Renal pelvis (tissue), 4 donors: ENCODE measurements around the gene RAP1GAP2. TPM values are rescaled to one million over a fixed set of nuclear protein-coding genes. Genes with fewer than 3 reads are reported as not detected.

ENCODE experiments used
- DNase-seq: peaks from one replicate; pipeline ENCODE4 v3.0.0-alpha.2; 2013
- polyA plus RNA-seq, 3 donors: library from polyadenylated mRNA; unstranded; fragments of 120-200 nt; gene quantifications; one replicate each; pipeline ENCODE4 v1.2.1, GENCODE V29; 2013; ENCODE audit not compliant: insufficient read length in 3 of 3

RAP1GAP2 gene
- polyA plus RNA-seq, 3 donors = 26.3 to 33.3 (median 27.0) TPM

DNA sequence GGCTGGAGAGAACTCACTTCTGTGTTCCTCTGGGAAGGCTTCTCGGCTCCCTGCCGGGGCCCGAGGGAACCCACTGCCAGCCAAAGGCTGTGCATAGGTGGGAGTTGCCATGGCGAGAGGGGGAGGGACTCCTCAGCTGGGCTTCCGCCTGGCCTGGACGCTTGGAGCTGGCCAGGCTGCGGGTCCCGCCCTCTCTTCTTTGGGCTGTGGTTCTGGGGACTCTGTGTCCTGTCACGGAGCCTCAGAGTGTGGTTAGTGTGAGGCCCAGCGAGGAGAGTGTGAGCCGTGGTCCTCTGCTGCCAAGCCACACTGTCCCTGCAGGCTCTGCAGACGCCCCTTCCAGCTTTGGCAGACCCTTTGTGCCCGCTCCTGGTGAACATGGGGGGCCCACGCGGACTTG, 144.1 kb downstream of the RAP1GAP2 start:
- no peak for DNase-seq

DNA sequence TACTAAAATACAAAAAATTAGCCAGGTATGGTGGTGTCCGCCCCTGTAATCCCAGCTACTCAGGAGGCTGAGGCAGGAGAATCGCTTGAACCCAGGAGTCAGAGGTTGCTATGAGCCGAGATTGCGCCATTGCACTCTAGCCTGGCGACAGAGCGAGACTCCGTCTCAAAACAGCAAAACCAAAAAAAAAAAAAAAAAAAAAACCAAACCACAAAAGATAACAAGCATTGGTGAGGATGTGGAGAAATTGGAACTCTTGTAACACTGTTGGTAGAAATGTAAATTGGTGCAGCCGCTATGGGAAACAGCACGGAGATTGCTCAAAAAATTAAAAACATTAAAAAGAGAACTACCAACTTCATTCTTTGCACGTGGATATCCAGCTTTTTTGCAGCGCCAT, 147.7 kb downstream of the RAP1GAP2 start:
- no peak for DNase-seq

DNA sequence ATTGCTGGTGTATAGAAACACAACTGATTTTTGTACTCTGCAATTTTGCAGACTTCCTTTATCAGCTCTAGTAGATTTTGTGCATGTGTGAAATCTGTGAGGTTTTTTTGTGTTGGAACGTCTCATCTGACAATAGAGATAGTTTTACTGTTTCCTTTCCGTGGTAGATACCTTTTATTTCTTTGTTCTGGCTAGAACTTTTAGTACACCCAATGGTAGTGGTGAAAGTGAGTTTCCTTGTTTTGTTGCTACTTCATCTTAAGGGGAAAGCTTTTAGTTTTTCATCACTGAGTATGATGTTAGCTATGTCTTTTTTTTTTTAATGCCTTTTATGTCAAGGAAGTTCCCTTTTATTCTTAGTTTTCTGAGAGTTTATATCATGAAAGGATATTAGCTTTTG, 149.1 kb downstream of the RAP1GAP2 start:
- DNase-seq = no peak

DNA sequence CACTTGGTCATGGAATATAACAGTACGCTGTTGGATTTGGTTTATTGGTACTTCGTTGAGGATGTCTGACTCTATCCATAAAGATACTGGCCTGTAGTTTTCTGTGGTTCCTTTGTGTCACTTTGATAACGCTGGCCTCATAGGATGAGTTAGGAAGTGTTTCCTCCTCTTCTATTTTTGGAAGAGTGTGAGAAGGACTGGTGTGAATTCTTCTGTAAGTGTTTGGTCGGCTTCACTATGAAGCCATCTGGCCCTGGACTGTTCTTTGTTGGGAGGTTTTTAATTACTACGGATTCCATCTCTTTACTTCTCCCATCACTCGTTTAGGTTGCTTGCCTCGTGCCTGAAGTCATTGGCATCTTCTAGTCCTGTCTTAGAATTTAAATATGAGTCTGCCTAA, 149.9 kb downstream of the RAP1GAP2 start:
- no peak for DNase-seq

DNA sequence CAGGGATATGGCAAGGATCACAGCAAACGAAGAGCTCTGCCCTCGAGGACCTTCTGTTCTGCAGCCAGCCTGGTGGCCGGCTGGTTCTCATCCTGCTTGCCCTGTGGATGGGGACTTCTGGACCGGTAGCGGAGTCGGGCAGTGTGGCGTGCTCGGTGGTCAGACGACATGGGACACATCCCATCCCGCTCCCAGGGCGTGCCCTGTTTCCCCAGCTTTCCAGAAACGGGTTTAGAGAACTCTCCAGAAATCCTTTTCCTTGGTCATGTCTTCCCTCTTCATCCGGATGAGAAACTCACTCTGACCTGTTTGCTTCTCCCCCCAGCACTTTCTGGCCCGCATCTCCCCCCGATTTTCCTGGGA, 151.3 kb downstream of the RAP1GAP2 start:
- DNase-seq = no peak

DNA sequence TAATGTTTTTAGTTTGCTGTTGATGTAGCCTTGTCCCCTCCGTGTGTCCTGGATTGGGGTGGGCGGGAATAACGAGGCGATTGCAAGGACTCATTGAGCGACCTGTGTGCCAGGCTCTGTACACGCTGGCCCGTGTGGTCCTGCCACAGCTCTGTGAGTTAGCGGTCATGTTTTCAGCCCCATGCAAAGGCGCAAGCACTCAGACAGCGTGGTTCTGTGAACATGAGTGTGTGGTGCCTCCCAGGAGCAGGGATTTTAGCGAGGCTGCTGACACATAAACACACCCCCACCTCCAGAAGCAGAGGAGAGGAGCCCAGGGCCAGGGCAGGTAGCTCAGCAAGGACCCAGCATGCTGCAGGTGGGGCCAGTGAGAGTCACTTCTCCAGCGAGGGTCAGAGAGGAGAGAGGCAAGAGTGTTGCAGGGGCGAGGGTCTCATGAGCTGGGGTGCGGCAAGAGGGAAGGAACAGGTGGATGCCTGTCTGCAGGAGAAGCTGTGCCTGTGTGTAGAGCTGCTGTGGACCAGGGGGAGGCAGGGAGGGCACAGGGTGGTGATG, 151.8 kb downstream of the RAP1GAP2 start:
- no peak for DNase-seq

DNA sequence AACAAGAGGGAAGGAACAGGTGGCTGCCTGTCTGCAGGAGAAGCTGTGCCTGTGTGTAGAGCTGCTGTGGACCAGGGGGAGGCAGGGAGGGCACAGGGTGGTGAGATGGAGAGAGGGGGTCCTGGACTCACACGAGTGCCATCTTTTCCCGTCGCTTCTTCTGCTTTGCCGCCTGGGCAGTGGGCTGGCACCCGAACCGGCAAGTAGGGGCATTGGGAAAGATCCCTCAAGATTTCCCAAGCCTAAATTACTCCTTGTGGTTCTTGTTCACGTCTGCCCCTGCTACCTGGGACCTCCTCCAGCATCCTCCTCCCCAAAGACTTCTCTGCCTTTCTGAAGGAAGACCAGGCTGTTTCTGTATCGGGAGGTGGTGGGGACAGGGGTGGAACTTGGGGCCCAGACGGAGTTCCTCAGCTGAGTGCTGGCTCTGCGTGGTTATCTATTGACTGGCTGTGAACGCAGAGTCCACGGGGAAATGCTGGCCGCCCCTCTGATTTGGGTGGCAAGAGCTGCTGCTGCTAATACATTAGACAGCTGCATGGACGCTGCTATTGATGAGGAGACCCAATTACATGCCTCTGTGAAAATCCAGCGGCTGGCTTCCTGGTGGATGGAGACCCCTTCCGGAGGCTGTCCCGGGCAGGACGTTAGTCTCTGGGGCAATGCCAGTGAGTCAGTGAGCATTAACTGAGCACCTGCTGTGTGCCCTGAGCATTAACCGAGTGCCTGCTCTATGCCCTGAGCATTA, 152.7 kb downstream of the RAP1GAP2 start:
- no peak for DNase-seq

DNA sequence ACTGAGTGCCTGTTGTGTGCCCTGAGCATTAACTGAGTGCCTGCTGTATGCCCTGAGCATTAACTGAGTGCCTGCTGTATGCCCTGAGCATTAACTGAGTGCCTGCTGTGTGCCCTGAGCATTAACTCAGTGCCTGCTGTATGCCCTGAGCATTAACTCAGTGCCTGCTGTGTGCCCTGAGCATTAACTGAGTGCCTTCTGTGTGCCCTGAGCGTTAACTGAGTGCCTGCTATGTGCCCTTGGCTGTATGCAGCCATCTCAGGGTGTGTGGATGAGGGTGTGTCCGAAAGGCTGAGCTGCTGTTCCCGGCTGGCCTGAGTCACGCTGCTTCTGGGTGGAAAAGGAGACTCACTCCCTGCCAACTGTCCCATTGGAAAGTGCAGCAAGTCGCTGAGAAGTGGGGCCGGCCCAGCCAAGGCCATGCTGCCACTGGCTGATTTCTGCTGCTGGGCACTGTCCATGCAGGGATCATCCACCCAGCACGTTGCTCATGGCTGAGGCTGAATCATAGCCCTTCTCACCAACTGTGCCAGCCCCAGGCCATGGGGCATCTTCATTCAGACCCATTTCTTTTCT, 153.3 kb downstream of the RAP1GAP2 start:
- no peak for DNase-seq

DNA sequence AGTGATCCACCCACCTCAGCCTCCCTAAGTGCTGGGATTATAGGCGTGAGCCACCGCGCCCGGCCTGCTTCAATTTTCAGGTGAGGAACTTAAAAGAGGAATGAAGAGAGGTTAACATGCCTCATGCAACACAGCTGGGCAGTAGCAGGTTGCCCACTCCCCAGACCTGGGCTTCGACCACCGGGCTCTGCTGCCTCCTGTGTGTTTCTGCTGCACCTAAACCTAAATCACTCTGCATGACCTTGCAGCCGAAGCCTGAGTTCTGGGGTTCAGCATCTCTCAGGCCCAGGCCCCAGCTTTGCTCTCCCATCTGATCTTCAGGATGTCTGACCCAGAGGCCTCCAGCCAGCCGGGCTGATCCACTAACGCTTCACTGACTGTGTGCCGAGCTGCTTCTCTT, 154.6 kb downstream of the RAP1GAP2 start:
- DNase-seq = no peak

DNA sequence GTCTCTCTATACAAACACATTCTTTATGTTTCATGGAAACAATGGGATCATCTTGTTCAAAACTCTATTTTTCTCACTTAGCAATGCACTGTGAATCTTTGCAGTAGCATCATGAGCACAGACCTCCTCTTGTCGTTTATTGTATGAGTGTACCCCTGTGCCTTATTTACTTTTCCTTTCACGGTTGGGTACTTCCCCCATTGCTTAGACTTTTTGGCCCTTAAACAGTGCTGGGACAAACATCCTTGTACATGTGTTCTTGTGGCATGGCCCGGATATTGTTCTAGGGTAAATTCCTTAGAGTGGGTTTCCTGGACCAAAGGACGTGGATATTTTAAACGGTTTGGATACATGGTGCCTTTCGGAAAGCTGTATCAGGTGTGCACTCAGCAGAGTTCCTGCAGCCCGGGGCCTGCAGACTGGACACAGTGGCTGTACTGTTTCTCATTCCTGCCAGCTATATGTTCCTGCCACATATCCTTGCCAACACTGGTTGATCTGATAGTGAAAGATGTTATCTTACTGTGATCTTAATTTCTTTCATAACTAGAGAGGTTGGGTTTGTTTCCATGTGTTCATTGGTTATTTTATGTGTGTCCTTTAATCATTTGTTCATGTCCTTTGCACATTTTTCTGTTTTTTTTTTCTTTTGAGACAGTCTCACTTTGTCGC, 156.1 kb downstream of the RAP1GAP2 start:
- no peak for DNase-seq

DNA sequence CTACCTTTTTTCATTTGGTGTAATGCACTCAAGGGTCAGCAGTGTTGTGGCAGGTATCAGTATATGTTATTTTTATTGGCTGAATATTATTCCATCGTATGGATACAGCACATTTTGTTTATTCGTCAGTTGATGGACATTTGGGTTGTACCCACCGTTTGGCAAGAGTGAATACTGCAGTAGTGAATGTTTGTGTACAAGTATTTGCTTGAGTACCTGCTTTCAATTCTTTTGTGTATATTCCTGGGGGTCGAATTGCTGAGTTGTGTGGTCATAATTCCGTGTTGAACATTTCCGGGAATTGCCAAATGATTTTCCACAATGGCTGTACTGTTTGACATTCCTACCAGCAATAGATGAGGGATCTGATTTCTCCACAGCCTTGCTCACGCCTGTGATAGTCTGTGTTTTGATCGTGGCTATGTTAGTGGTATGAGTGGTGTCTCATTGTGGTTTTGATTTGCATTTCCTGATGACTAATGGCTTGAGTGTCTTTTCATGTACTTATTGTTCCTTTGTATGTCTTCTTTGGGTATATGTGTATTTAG, 158.7 kb downstream of the RAP1GAP2 start:
- no peak for DNase-seq

DNA sequence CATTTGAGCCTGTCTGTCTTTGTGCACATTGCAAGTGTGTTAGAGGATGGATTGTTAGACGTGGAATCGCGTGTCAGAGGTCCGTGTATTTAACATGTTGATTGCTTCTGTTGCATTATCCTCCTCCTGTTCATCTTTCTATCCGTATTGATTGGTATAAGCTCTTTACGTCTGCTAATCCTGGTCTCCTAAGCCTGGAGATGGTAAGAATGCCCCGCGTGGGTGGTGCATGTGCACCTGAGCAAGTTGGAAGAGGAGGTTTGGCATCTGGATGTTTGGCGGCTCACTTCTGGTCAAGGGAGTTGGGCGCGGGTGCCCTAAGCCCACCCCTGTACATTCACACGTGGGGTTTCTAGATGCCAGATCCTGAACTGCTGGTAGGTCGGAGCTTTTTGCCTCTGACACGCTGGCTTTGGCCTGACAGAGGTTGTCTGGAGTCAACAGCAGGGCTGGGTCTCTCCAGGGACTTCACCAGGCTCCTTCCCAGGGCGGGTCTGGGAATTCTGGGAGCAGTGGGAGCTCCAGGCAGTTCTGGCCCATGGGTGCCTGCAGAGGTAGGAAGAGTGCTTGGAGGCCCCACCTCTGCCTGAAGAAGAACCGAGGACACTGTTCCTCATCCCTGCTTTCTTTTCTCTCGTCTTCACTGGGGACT, 159.8 kb downstream of the RAP1GAP2 start:
- DNase-seq = no peak

DNA sequence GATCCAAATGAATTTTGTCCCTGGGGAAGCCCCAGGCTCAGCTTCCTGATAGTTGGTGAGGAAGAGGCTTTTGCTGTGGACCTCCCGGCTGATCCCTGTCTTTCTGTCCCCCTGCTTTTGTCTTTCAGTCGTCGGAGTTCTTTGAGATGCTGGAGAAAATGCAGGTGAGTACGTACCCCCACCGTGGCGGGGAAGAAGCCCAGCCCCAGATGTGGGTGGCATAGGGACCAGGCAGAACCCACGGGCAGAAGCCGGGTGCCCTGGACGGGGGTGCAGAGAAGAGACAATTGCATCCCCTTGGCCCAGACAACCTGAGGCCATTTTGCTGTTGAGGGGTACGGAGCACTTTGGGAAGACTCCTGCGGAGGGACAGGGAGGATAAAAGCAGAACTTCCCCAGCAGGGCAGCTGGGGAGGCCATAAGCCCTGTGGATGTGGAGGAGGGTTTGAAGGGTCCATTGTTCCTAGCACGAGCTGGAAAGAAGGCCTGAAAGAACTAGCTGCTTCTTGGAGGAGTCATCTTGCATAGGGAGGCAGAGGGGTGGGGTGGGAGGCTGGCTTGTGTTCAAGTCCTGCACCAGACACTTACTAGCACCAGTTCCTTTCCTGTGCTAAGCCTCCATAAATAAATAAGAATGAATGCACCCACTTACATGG, 161.5 kb downstream of the RAP1GAP2 start:
- DNase-seq = no peak

DNA sequence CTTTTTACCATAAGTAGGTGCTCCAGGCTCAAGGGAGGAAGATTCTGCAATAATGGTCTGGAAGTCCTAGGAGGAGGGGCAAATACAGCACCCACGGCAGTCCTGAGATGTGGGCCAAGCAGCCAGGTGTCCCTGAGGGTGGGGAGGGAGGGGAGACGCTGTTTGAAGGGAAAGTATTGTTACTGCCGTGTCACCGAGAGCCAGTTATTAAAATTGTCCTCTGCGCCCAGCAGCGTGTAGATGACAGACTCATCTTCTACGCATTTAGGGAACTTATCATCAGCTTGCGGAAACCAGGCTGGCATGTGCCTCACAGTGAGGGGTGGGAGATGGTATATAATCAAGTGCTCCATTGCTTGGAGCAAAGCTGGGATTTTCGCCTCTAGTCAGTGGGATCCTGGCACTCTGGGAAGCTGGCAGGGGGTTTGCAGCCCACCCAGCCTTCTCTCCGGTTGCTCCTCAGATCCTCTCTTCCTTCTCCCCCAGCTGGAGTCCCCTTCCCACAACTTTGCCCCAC, 162.5 kb downstream of the RAP1GAP2 start:
- DNase-seq = no peak

DNA sequence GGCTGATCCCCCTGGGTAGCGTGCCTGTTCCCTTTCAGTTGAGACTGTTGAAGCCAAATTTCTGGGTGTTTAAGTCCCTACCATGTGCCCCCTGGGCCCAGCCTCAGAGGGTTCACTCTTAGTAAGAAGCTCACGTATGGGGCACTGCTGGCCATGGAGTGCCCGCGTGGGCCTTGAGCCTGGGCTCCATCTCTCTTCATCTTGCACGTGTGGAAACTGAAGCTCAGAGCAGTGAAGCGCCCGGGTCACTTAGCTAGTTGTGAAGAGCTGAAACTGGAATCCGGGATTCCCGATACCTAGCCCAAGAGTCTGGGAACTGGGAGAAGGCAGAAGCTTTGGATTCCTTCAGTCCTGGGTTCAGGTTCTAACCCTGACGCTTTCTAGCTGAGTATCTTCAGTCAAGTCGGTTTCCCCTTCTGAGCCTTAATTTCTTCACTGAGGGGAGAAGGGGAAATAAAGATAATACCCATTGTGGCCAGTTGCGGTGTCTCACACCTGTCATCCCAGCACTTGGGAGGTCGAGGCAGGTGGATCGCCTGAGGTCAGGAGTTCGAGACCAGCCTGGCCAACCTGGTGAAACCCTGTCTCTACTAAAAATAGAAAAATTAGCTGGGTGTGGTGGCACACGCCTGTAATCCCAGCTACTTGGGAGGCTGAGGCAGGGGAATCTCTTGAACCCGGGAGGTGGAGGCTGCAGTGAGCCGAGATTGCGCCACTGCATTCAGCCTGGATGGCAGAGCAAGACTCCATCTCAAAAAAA, 163.3 kb downstream of the RAP1GAP2 start:
- no peak for DNase-seq

DNA sequence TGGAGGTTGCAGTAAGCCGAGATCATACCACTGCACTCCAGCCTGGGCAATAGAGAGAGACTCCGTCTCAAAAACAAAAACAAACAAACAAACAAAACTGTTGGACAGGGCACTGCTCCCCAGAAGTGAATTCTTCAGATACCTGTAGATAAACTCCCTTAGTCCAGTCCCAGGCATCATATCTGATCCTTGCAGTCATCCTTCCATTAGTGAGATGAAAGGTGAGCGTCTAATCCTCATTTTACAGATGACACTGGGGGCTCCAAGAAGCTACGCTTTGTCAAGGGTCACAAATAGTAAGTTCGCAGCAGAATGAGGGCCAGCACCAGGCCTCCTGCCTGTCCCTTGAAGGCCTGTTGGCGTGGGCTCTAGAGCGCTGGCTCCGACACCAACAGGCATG, 165.2 kb downstream of the RAP1GAP2 start:
- DNase-seq = no peak

DNA sequence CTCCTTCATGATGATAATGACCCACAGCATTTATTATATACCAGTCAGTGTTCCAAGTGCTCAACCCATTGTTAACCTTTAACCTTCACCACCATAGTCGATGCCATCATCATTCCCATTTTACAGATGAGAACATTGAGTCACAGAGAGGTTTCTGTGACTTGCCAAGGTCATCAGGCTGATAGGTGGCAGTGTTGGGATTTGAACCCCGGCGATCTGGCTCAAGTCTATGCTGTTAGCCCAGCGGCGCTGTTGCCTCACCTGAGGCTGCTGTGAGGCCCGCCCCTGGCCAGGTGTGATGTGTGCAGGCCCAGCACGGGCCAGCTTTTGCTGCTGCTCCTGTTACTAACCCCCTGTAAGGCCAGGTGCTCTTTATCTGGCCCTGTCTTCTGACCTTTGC, 166.0 kb downstream of the RAP1GAP2 start:
- DNase-seq = no peak

DNA sequence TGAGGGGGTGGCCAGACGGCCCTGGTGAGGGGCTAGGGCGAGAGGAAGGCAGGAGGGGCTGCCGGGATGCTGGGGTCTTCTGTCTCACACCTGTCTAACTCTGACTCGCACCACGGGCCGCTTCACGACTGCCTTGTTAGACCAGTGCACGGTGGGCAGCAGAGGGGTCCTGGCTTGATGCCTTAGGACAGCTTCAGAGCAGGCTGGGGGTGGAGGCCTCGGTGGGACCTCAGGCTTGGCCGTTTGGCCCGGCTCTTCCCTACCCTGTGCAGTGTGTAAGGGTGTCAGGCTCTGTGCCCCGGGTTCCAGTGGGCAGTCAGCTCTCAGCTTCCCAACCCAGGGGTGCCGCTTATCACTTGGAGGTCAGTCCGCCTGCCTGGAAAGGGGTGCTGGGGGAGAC, 166.5 kb downstream of the RAP1GAP2 start:
- no peak for DNase-seq

DNA sequence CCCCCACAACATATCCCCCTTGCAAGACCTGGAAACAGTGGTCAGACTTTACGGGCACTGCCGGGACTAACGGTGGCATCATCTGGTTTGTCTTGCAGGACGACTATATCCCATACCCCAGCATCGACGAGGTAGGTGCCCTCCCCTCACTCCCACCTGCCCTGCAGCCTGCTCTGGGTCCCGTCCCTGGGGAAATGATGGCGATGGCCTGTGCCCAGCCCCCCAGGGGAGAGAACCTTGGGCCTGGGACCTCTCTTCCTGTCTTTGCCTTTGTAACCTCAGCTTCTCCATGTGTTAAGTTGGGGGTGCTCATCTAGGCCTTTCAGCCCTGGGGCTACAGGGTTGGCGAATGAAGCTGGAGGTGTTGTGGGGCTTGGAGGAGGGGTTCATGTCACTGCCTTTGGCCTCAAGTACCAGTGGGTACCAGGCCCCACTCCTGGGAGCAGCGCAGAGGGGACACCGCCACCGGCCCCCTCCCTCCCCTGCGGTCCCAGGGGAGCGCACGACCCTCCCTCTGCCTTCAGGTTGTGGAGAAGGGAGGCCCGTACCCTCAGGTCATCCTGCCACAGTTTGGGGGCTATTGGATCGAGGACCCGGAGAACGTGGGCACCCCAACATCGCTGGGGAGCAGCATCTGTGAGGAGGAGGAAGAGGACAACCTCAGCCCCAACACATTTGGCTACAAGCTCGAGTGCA, 167.2 kb downstream of the RAP1GAP2 start:
- DNase-seq = no peak

DNA sequence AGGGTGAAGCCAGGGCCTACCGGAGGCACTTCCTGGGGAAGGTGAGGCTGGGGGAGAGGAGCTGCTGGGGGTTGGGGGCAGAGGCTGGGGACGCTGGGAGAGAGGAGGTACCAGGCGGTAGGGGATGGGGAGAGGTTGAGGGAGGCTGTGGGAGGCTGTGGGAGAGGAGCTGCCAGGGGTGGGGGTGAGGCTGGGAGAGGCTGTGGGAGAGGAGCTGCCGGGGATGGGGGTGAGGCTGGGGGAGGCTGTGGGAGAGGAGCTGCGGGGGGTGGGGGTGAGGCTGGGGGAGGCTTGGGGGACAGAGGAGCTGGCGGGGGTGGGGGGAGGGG, 167.8 kb downstream of the RAP1GAP2 start:
- DNase-seq = no peak
